Measurements from ENCODE around the gene MACROD2.

Gene MACROD2

GRCh38 chr20:14881518-14881917 lies 886.2 kb downstream of the MACROD2 start:
- no peak for DNase-seq (ENCODE audit: insufficient read length, low spot score)
- no peak for FAIRE-seq

- FAIRE-seq (no peak), DNase-seq (ENCODE audit: insufficient read length, low spot score) (no peak)
These were observed 886.8 kb downstream of the MACROD2 start for GRCh38 chr20:14882157-14882556.

- no peak for DNase-seq (ENCODE audit: insufficient read length, low spot score)
- no peak for FAIRE-seq
These were observed 887.5 kb downstream of the MACROD2 start for GRCh38 chr20:14882846-14883245.

- no peak for FAIRE-seq
- no peak for DNase-seq (ENCODE audit: insufficient read length, low spot score)
These were observed 888.0 kb downstream of the MACROD2 start for GRCh38 chr20:14883324-14883723.

- FAIRE-seq, result no peak
- no peak for DNase-seq (ENCODE audit: insufficient read length, low spot score)
These were observed 890.3 kb downstream of the MACROD2 start for GRCh38 chr20:14885661-14886060.

- DNase-seq (ENCODE audit: insufficient read length, low spot score) (no peak), FAIRE-seq (no peak)
These were observed 892.8 kb downstream of the MACROD2 start for GRCh38 chr20:14888134-14888533.

- FAIRE-seq (no peak), DNase-seq (ENCODE audit: insufficient read length, low spot score) (no peak)
These were observed 894.4 kb downstream of the MACROD2 start for GRCh38 chr20:14889496-14890255.

- FAIRE-seq (no peak), DNase-seq (ENCODE audit: insufficient read length, low spot score) (no peak)
These were observed 895.4 kb downstream of the MACROD2 start for GRCh38 chr20:14890713-14891112.

- DNase-seq (ENCODE audit: insufficient read length, low spot score) (no peak), FAIRE-seq (no peak)
These were observed 897.5 kb downstream of the MACROD2 start for GRCh38 chr20:14892782-14893181.

- FAIRE-seq, result no peak
These were observed 901.3 kb downstream of the MACROD2 start for GRCh38 chr20:14896569-14896968.

GRCh38 chr20:14897608-14898007 lies 902.3 kb downstream of the MACROD2 start:
- DNase-seq (ENCODE audit: insufficient read length, low spot score) (no peak), FAIRE-seq (no peak)

More at GRCh38 chr20:14896569-14896968, 901.3 kb downstream of the MACROD2 start:
- no peak for DNase-seq (ENCODE audit: insufficient read length, low spot score)

- FAIRE-seq (peak; percentile 89), DNase-seq (ENCODE audit: insufficient read length, low spot score) (peak; percentile 29)
These were observed 907.2 kb downstream of the MACROD2 start for GRCh38 chr20:14902432-14903089.

- DNase-seq (ENCODE audit: insufficient read length, low spot score) (no peak), FAIRE-seq (no peak)
These were observed 911.7 kb downstream of the MACROD2 start for GRCh38 chr20:14906908-14907434.

- no peak for FAIRE-seq
- no peak for DNase-seq (ENCODE audit: insufficient read length, low spot score)
These were observed 914.8 kb downstream of the MACROD2 start for GRCh38 chr20:14910126-14910525.

- DNase-seq (ENCODE audit: insufficient read length, low spot score), result no peak
- FAIRE-seq, result no peak
These were observed 918.7 kb downstream of the MACROD2 start for GRCh38 chr20:14913896-14914620.

- FAIRE-seq (no peak), DNase-seq (ENCODE audit: insufficient read length, low spot score) (no peak)
These were observed 919.3 kb downstream of the MACROD2 start for GRCh38 chr20:14914633-14915032.

GRCh38 chr20:14915356-14915755 lies 920.0 kb downstream of the MACROD2 start:
- DNase-seq (ENCODE audit: insufficient read length, low spot score), result no peak
- no peak for FAIRE-seq

GRCh38 chr20:14916360-14916920 lies 921.1 kb downstream of the MACROD2 start:
- DNase-seq (ENCODE audit: insufficient read length, low spot score) (no peak), FAIRE-seq (no peak)

- DNase-seq (ENCODE audit: insufficient read length, low spot score), result no peak
- no peak for FAIRE-seq
These were observed 923.0 kb downstream of the MACROD2 start for GRCh38 chr20:14918281-14918680.

GRCh38 chr20:14918976-14919375 lies 923.7 kb downstream of the MACROD2 start:
- FAIRE-seq, result no peak
- DNase-seq (ENCODE audit: insufficient read length, low spot score), result no peak

GRCh38 chr20:14919501-14920081 lies 924.3 kb downstream of the MACROD2 start:
- no peak for DNase-seq (ENCODE audit: insufficient read length, low spot score)
- FAIRE-seq, result no peak

Measured in GM19239 (cell line).